ENCODE data around the gene THG1L. TPM values are rescaled to one million over a fixed set of nuclear protein-coding genes. Genes with fewer than 3 reads are reported as not detected.

THG1L gene
- 29.9 and 39.7 TPM in 2 replicates for total RNA-seq

DNA sequence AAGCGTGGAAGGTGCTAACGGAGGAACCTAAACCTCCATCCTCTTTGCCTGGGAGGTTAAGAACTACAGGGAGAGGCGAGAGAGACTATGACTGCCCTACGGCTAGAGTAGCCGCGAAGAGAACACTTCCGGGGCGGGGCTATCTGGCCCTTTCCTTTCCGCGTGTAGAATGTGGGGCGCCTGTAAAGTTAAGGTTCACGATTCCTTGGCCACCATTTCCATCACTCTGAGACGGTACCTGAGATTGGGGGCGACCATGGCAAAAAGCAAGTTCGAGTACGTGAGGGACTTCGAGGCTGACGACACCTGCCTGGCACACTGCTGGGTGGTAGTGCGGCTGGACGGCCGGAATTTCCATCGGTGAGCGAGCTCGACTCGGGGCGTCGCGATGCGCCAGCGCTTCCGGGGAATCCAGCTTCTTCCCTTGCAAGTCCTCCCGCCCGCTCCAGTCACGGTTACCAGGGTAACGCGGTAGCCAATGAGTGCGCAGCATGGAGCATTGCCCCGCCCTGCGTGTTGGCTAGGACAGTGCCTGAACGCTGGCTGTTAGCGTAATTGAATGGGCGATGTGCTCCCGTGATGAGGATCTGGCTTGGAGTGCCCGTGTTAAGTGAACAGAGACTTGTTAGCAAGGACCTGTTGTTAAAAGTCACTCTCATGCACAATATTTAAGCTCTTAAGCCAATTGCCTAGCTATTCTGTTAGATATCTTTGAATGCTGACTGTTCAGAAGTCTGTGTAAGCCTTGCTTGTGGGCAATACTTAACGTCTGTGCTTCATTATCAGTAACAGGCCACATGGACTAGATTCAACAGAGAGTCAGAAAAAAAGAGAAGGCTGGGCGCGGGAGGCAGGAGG, at the start of gene THG1L:
Gene THG1L, plus strand, starts transcription at position 149 of the 858 bp plus-strand sequence. Its CDS starts 21 bp downstream, at position 170.

DNA sequence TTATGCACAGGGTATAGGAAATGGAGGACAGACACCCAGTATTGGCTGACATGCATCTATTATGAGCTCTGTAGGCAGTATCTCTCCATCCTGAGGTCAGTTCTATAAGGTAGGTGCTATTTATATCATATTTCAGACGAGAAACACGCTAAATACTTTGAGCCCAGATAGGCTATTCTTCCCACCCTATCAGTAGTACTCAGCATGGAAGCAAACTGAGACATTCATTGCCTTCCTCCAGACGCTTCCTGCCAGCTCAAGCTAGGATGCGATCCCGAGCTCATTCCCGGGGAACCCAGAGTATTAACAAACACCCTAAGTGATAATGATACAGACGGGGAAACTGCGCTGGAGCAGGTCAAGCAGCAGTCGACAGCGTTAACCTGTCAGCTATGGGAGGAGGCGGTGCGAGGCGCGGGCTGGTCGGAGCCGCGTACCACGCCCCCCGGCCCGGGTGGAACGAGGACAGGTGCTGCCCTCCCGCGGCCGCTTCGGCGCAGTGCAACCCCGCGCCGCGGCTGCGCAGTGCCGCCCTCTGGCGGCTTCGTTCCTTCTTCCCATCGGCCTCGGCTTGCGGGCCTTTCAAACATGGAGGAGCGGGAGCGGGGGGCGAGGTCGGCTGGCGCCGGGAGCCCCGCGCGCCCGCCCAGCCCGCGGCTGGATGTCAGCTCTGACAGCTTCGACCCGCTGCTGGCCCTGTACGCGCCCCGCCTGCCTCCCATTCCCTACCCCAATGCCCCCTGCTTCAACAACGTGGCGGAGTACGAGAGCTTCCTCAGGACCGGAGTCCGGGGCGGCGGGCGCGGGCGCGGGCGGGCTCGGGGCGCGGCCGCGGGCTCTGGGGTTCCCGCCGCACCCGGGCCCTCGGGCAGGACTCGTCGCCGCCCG, 12.2 kb downstream of the THG1L start, which contains the start of gene LSM11:
Gene LSM11, plus strand, starts transcription at position 550 of the 888 bp plus-strand sequence. Its CDS starts 39 bp downstream, at position 589.

Small RNA genes lying within 50 kb of the gene (small RNA-seq; reads per million reads assigned to genes)
- gene AC026407.1: not detected

Other genes with a start within 250 kb of the THG1L start
- gene ADAM19, start 155.6 kb upstream of the THG1L start, total RNA-seq: 2.9 and 3.3 TPM in 2 replicates
- under 0.01 TPM in 1 of 2 replicates, not detected in the other for gene SOX30, start 79.0 kb upstream of the THG1L start, total RNA-seq
- gene C5orf52, start 59.9 kb upstream of the THG1L start, total RNA-seq: not detected in 2 replicates
- gene LSM11, start 12.3 kb downstream of the THG1L start, total RNA-seq: 3.3 and 4.5 TPM in 2 replicates
- 56.6 and 83.1 TPM in 2 replicates for gene CLINT1, start 127.7 kb downstream of the THG1L start, total RNA-seq

Data from subcutaneous preadipocyte (primary cell).